ENCODE data around the gene MED27.

MED27 gene

GRCh38 chr9:132079391-132080091 is at the start of gene MED27:
Gene MED27 (minus strand): TSS chr9:132079867. CDS start chr9:132079844, 23 bp downstream.
- DNase-seq (ENCODE audit: low read depth) = peak; percentile 81

GRCh38 chr9:132127888-132128534 is 48.3 kb upstream of the MED27 start:
- DNase-seq (ENCODE audit: low read depth) = no peak

GRCh38 chr9:132126680-132127236 is 47.1 kb upstream of the MED27 start:
- no peak for DNase-seq (ENCODE audit: low read depth)

GRCh38 chr9:132125944-132126679 is 46.4 kb upstream of the MED27 start:
- DNase-seq (ENCODE audit: low read depth) = no peak

- DNase-seq (ENCODE audit: low read depth) = no peak
Observed at GRCh38 chr9:132125361-132125760, 45.7 kb upstream of the MED27 start.

GRCh38 chr9:132124800-132125199 is 45.1 kb upstream of the MED27 start:
- DNase-seq (ENCODE audit: low read depth) = no peak

GRCh38 chr9:132121021-132121420 is 41.4 kb upstream of the MED27 start:
- DNase-seq (ENCODE audit: low read depth) = no peak

- no peak for DNase-seq (ENCODE audit: low read depth)
Observed at GRCh38 chr9:132117694-132118093, 38.0 kb upstream of the MED27 start.

- DNase-seq (ENCODE audit: low read depth) = no peak
Observed at GRCh38 chr9:132116583-132116982, 36.9 kb upstream of the MED27 start.

GRCh38 chr9:132114102-132114707 is 34.5 kb upstream of the MED27 start:
- DNase-seq (ENCODE audit: low read depth) = peak; percentile 6

- DNase-seq (ENCODE audit: low read depth) = no peak
Observed at GRCh38 chr9:132109291-132109690, 29.6 kb upstream of the MED27 start.

GRCh38 chr9:132108728-132109127 is 29.1 kb upstream of the MED27 start:
- DNase-seq (ENCODE audit: low read depth) = no peak

- no peak for DNase-seq (ENCODE audit: low read depth)
Observed at GRCh38 chr9:132099741-132100407, 20.2 kb upstream of the MED27 start.

- no peak for DNase-seq (ENCODE audit: low read depth)
Observed at GRCh38 chr9:132099167-132099566, 19.5 kb upstream of the MED27 start.

GRCh38 chr9:132094314-132094791 is 14.7 kb upstream of the MED27 start:
- DNase-seq (ENCODE audit: low read depth) = no peak

GRCh38 chr9:132090771-132091170 is 11.1 kb upstream of the MED27 start:
- no peak for DNase-seq (ENCODE audit: low read depth)

- no peak for DNase-seq (ENCODE audit: low read depth)
Observed at GRCh38 chr9:132087438-132088030, 7.9 kb upstream of the MED27 start.

- no peak for DNase-seq (ENCODE audit: low read depth)
Observed at GRCh38 chr9:132082188-132082587, 2.5 kb upstream of the MED27 start.

GRCh38 chr9:132078699-132079356 is 839 bp downstream of the MED27 start:
- no peak for DNase-seq (ENCODE audit: low read depth)

- DNase-seq (ENCODE audit: low read depth) = no peak
Observed at GRCh38 chr9:132077881-132078698, 1.6 kb downstream of the MED27 start.

Data from activated T-helper 1 cell treated with Interleukin-2 at 50 U/mL for 16 hours (primary cell).